ENCODE measurements around the gene MRPS9.

- TF ChIP-seq ZNF564 (CRISPR knock-in tag; IDR thresholded peaks at IDR 0.05) (no peak), SRSF1 (optimal IDR thresholded peaks at IDR 0.05; ENCODE audit: low read depth, low read length) (no peak), CTCF (CRISPR knock-in tag; IDR thresholded peaks at IDR 0.05) (peak; percentile 40), MTA1 (CRISPR knock-in tag; IDR thresholded peaks at IDR 0.05; ENCODE audit: borderline replicate concordance) (no peak), ZBED4 (CRISPR knock-in tag; IDR thresholded peaks at IDR 0.05; ENCODE audit: borderline replicate concordance) (no peak), NFIC (IDR thresholded peaks at IDR 0.05; ENCODE audit: low read length) (no peak), FOXP1 (IDR thresholded peaks at IDR 0.05) (no peak), FOXP1 (CRISPR knock-in tag; IDR thresholded peaks at IDR 0.05) (no peak), CEBPZ (IDR thresholded peaks at IDR 0.05; ENCODE audit: low read length) (no peak), SMYD3 (CRISPR knock-in tag; IDR thresholded peaks at IDR 0.05) (no peak), POLR2A (IDR thresholded peaks at IDR 0.05; ENCODE audit: insufficient read depth in 1 of 2, low read depth in 2 of 2, low read length in 2 of 2) (no peak), HNRNPH1 (optimal IDR thresholded peaks at IDR 0.05; ENCODE audit: low read depth, low read length) (no peak), ZSCAN29 (CRISPR knock-in tag; conservative IDR thresholded peaks at IDR 0.05) (no peak)
Observed at GRCh38 chr2:105125428-105125827, 87.6 kb downstream of the MRPS9 start.

Measured in HepG2 (cell line).